DOHH2 (cell line): ENCODE data around the gene MCUR1.

ENCODE experiments used
- CTCF ChIP-seq: fragments of 200-600 bp; sonication (generic); IDR thresholded peaks from one replicate; pipeline ENCODE4 v1.5.1; 2014; ENCODE audit warnings: antibody characterized with exemption, mild to moderate bottlenecking, low read depth, low read length; ENCODE audit not compliant: poor library complexity, severe bottlenecking
- EZH2phosphoT487 ChIP-seq: fragments of 200-600 bp; sonication (generic); IDR thresholded peaks from 2 replicates; pipeline ENCODE4 v1.6.1; 2017; ENCODE audit warnings: borderline replicate concordance, mild to moderate bottlenecking, antibody characterized with exemption, low read length, moderate library complexity, mixed read lengths

GRCh38 chr6:13741365-13741764, 73.0 kb downstream of the MCUR1 start:
- TF ChIP-seq CTCF (no peak), EZH2phosphoT487 (no peak)
